IgD-negative memory B cell (primary cell): Measurements from ENCODE around the gene LTK. TPM values are rescaled to one million over a fixed set of nuclear protein-coding genes. Genes with fewer than 3 reads are reported as not detected.

ENCODE experiments used
- H3K27ac Mint-ChIP-seq, 3 donors: one replicate each; pipeline ENCODE4 v1.8.0; 2020 to 2022; ENCODE audit warnings: mild to moderate bottlenecking in 3 of 3, mixed read lengths in 3 of 3, moderate library complexity in 1 of 3
- H3K27me3 Mint-ChIP-seq: one replicate; pipeline ENCODE4 v1.8.0; 2021; ENCODE audit warnings: mixed read lengths
- H3K36me3 Mint-ChIP-seq: one replicate; pipeline ENCODE4 v1.8.0; 2020; ENCODE audit warnings: mild to moderate bottlenecking, mixed read lengths
- H3K4me1 Mint-ChIP-seq, 3 donors: one replicate each; pipeline ENCODE4 v1.8.0; 2020 to 2022; ENCODE audit warnings: mixed read lengths in 3 of 3, mild to moderate bottlenecking in 1 of 3
- H3K4me3 Mint-ChIP-seq, 4 donors: one replicate each; pipeline ENCODE4 v1.8.0; 2020 to 2022; ENCODE audit warnings: mild to moderate bottlenecking in 4 of 4, mixed read lengths in 4 of 4, moderate library complexity in 3 of 4
- H3K9me3 Mint-ChIP-seq, 3 donors: one replicate each; pipeline ENCODE4 v1.8.0; 2020 to 2021; ENCODE audit warnings: mixed read lengths in 3 of 3, mild to moderate bottlenecking in 1 of 3
- polyA plus RNA-seq: library from polyadenylated mRNA; unstranded; fragments of 300-500 nt; fragmentation: Illumina TruSeq; gene quantifications from one replicate; pipeline ENCODE4 v1.2.3, GENCODE V29; 2021

LTK gene
- polyA plus RNA-seq, 1 donor from 2014 or later = 2.0 TPM

DNA sequence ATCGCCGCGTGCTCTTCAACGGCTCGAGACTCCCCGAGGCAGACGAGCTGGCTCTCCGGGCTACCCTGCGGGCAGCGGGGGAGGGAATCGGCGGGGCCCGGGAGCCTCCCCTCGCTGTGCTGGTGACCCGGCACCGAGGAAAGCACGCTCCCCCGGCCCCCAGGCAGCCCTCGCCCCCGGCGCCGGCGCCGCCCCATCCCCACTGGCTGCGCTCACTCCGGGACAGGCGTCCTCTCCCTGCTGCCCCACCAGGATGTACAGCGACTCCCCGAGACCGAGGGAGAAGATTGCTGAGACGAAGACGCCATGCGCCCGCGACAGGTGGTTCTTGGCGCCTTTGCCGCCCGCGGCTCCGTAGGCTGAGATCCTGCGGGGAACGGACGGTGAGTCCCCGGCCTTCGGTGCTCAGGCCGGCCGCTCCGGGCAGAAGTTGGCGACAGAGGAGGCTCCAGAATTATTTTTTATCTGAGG, 1.7 kb downstream of the LTK start:
- Mint-ChIP-seq H3K4me3 (peak overlapping the region; percentile 83 to 96 (median 94)), H3K4me1 (peaks cover 8 to 15% (median 13%) of the 10 kb centered on the region in 3 donors), H3K36me3 (no peaks in the 10 kb centered on the region), H3K27ac (peak overlapping the region in 1 of 3 donors; percentile 88), H3K9me3 (no peaks in the 10 kb centered on the region), H3K27me3 (peaks cover 13% of the 10 kb centered on the region)

DNA sequence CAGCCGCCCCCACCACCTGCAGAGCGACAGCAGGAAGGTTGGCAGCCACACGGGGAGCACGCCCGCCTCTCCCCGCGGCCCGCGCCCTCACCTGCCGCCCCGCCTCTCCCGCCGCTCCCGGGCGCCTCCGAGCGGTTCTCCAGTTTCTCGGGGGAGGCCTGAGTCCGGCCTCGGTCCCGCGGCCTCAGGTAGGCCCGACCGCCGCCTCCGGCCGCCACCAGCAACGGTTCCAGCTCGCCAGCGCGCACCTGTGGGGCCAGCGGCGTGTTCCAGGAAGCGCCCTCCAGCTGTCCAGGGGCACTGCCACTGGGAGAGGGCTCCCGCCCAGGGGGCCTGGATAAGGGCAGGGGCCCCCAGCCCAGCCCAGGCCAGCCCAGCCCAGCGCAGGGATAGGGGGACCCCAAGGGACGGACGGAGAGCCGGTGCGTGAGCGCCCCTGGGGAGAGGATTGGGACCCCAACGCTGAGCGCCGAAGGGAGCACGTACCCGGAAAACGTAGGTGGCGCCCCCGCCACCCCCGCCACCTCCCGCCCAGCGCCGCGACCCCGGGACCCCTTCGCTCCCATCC, 2.2 kb downstream of the LTK start:
- Mint-ChIP-seq H3K4me3 (peak overlapping the region in 1 of 4 donors; percentile 93), H3K27me3 (peaks cover 13% of the 10 kb centered on the region), H3K36me3 (no peaks in the 10 kb centered on the region), H3K9me3 (no peaks in the 10 kb centered on the region), H3K27ac (no peak overlapping the region), H3K4me1 (peaks cover 8 to 14% (median 13%) of the 10 kb centered on the region in 3 donors)

DNA sequence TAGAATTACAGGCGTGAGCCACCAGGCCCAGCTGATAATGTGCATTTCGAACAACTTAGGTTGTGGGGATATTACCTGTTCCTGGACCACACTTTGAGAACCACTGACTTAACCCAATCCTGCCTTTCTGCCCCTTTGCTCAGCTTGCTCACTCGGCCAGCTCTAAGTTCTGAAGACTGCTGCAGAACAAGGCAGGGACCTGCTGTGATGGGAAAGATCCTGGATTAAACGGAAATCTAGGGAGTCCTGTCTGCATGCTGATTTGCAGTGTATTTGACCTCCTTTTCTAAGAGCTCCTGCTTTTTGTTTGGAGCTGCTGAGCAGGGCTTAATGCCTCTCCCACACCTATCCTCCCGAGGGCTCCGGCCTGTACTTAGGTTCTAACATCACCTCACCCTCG, 2.9 kb downstream of the LTK start:
- Mint-ChIP-seq H3K4me1 (peaks cover 8 to 13% (median 11%) of the 10 kb centered on the region in 3 donors), H3K9me3 (no peaks in the 10 kb centered on the region), H3K27me3 (peaks cover 13% of the 10 kb centered on the region), H3K36me3 (no peaks in the 10 kb centered on the region), H3K27ac (no peak overlapping the region), H3K4me3 (peak overlapping the region in 2 of 4 donors; percentile 13 to 43)

DNA sequence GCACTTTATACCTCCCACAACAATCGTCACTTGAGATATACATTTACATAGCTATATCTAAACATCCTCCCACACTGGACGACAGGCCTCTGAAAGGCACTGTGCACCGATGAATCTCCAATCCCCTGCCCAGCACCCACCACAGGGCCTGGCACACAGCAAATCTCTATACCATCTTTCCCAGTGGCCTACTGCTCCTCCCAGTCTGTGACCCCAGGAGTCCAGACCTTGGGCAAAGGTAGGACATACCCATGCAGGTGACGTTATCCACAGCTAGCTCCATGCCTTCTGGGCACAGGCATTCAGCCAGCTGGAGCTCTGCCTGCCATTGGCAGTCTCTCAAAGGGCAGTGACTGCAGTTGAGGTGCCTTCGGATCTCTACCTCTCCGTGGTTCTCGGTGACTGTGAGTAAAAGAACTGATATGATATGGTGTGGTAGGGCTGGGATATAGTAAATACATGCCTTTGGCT, 5.8 kb downstream of the LTK start:
- no peaks in the 10 kb centered on the region for H3K36me3 Mint-ChIP-seq
- H3K4me1 Mint-ChIP-seq = peaks cover 1 to 8% (median 8%) of the 10 kb centered on the region in 3 donors
- no peaks in the 10 kb centered on the region for H3K9me3 Mint-ChIP-seq
- peaks cover 6% of the 10 kb centered on the region for H3K27me3 Mint-ChIP-seq
- H3K27ac Mint-ChIP-seq = no peak overlapping the region
- H3K4me3 Mint-ChIP-seq = peak overlapping the region in 1 of 4 donors; percentile 13

DNA sequence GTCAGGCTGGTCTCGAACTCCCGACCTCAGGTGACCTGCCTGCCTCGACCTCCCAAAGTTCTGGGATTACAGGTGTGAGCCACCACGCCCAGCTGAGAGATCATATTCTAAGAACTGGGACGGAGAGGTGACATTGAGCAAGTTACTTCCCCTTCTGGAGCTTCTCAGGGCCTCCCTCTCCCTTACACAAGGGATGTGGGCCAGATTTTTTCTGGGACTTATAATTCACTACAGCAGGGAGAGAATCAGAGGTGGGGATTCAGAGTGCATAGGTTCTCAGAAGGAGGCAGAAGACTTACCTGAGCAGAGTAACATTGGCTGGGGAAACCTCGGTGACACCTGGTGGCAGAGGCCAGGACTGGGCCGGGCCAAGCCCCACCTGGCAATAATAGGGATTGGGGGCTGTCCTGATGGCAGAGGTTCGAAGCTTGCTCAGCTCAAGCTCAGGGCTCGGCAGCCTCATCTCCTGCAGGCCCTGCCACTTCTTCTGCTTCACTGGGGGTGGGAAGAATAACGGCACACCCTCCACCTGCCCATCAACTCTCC, 6.8 kb downstream of the LTK start:
- Mint-ChIP-seq H3K4me1 (peaks cover 1 to 5% (median 2%) of the 10 kb centered on the region in 3 donors), H3K27me3 (peaks cover 3% of the 10 kb centered on the region), H3K27ac (no peak overlapping the region)

DNA sequence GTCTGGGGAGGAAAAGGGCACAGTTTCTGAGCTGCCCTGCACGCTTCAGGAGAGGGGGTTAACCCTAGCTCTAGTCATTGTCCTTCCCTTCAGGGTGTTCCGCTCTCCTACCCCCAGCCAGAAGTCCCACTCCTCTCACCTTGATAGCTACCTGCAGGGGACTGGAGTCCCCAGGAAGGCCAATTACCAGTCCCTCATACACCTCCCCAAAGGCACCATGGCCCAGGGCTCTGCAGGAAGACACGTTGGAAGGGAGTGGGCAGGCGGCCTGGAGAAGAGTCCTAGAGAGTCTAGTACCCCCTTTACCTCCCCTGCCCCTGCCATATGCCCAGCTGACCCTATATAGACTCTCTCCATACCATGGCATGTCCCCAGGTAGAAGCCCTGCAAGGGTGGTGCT, 7.9 kb downstream of the LTK start:
- Mint-ChIP-seq H3K4me3 (no peak overlapping the region), H3K27me3 (peaks cover 8% of the 10 kb centered on the region), H3K36me3 (no peaks in the 10 kb centered on the region), H3K27ac (no peak overlapping the region), H3K9me3 (no peaks in the 10 kb centered on the region), H3K4me1 (peaks cover 5 to 9% (median 7%) of the 10 kb centered on the region in 3 donors)

More for the DNA sequence above, 6.8 kb downstream of the LTK start:
- H3K36me3 Mint-ChIP-seq = no peaks in the 10 kb centered on the region
- no peaks in the 10 kb centered on the region for H3K9me3 Mint-ChIP-seq
- H3K4me3 Mint-ChIP-seq = peak overlapping the region in 1 of 4 donors; percentile 60

DNA sequence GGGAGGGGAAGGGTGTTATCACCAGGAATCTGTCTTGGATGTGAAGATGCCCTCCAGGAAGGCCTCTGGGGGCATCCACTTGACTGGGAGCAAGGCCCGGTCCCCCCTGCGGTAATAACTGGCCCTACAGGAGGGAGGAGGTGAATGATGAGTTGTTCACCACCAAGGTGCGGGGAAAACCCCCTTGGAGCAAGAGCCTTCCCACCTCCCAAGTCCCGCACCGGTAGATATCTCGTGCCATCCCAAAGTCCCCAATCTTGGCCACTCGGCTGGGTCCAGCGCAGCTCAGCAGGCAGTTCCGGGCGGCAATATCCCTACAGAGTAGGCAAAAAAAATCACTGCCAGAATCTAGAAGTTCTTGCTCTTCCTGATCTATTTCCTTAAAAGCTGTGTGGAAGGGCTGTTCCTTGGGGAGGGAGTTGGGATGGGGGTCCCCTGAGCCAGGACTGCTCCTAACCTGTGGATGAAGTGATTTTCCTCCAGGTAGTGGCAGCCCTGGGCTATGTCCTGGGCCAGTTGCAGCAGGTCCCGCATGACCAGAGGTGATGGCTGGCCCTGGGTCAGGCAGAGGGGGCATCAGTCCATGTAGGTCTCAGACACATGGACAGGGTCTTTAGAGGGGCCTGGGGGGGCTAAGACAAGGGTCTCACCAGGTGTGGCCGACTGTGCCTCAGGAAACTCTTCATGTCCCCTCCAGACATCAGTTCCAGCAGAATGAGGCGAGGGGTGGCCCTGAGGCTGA, 8.7 kb downstream of the LTK start:
- Mint-ChIP-seq H3K4me1 (peaks cover 8 to 9% (median 9%) of the 10 kb centered on the region in 3 donors), H3K27ac (no peak overlapping the region), H3K27me3 (peaks cover 14% of the 10 kb centered on the region), H3K9me3 (no peaks in the 10 kb centered on the region), H3K4me3 (no peak overlapping the region), H3K36me3 (no peaks in the 10 kb centered on the region)

DNA sequence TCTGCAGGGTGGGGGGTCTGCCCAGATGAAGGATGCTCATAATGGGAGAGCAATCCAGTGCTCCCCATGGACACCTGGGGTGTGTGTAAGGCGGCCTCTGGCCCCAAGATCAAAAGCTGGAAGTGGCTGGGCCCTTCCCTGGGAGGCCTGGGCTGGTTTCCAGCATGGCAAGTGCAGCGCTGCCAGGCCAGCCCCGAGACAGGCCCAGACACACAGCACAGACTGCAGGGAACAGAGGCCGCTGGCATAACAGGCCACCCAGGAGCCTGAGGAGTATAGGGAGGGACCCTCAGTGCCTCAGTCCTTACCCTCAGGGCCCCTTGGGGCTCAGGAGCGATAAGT, 10.0 kb downstream of the LTK start:
- H3K4me1 Mint-ChIP-seq = peaks cover 8 to 12% (median 9%) of the 10 kb centered on the region in 3 donors
- no peaks in the 10 kb centered on the region for H3K9me3 Mint-ChIP-seq
- peak overlapping the region in 1 of 3 donors; percentile 55 for H3K27ac Mint-ChIP-seq

DNA sequence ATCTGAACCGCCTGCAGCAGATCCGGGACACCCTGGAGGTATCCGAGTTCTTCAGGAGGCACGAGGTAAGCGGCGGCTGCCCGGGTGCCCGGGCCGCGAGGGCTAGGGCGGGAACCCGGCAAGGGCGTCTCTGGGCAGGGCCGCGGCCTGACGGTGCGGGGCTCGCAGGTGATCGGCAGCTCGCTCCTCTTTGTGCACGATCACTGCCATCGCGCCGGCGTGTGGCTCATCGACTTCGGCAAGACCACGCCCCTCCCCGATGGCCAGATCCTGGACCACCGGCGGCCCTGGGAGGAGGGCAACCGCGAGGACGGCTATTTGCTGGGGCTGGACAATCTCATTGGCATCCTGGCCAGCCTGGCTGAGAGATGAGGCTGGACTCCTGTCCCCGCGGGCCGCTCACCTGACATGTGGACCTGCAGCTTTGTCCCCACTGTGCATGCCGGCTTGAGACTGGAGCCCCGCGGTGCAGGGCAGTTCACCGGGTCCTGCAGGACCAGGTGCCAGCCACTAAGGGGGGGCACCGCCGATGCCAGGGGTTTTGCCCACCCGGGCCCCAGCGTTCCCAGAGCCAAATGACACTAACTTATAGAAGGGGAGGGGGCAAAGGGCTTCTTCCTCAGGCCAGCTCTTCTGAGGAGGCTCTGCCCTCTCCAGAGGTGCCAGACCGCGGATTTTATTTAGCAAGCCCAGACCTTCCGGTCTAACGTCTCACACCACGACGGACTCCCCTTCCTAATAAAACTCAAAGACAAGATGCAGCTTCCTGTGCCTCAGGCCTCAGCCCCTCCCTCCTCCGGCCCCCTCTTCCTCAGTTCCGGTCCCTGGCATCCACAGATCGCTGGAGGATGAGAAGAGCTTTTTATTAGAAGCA, 10.6 kb downstream of the LTK start:
- Mint-ChIP-seq H3K27ac (peak overlapping the region in 1 of 3 donors; percentile 55), H3K27me3 (peaks cover 30% of the 10 kb centered on the region), H3K4me3 (peak overlapping the region; percentile 73 to 92 (median 88)), H3K4me1 (peaks cover 8 to 12% (median 9%) of the 10 kb centered on the region in 3 donors), H3K36me3 (no peaks in the 10 kb centered on the region), H3K9me3 (peaks cover 0 to 2% (median 0%) of the 10 kb centered on the region in 3 donors)

More for the DNA sequence above, 10.0 kb downstream of the LTK start:
- Mint-ChIP-seq H3K4me3 (peak overlapping the region; percentile 62 to 89 (median 82)), H3K27me3 (peaks cover 26% of the 10 kb centered on the region), H3K36me3 (no peaks in the 10 kb centered on the region)

DNA sequence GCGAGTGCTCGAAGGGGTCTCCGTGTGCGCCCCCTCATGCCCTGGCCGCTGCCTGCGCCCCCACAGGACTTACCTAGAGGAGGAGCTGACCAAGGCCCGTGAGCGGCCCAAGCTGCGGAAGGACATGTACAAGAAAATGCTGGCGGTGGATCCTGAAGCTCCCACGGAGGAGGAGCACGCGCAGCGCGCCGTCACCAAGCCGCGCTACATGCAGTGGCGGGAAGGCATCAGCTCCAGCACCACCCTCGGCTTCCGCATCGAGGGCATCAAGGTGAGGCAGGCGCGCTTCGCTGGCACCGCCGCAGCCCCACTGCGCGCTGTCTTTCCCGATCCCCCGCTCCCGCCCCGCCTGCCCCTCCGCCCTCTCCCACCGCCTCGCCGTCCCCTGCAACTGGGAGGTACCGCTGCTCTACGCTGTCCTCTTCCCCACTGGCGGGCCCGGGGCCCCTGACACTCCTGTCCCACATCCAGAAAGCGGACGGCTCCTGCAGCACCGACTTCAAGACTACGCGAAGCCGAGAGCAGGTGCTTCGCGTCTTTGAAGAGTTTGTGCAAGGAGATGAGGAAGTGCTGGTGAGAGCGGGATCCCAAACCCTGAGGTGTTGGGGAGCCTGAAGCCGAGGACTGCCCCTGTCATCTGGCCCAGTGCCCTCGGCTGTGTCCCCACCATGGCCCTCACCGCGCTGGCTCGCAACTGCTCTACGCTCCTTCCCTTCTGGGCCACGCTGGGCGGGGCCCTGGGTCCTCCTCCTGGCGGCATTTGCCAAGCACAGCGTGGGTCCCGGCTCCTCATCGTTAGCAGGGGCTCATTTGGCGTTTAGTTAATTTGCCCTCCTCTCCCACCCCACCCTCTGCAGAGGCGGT, 11.5 kb downstream of the LTK start:
- Mint-ChIP-seq H3K27me3 (peaks cover 36% of the 10 kb centered on the region), H3K4me3 (peak overlapping the region; percentile 73 to 92 (median 87)), H3K4me1 (peaks cover 8 to 12% (median 9%) of the 10 kb centered on the region in 3 donors), H3K9me3 (peaks cover 0 to 2% (median 0%) of the 10 kb centered on the region in 3 donors), H3K36me3 (no peaks in the 10 kb centered on the region), H3K27ac (no peak overlapping the region)

DNA sequence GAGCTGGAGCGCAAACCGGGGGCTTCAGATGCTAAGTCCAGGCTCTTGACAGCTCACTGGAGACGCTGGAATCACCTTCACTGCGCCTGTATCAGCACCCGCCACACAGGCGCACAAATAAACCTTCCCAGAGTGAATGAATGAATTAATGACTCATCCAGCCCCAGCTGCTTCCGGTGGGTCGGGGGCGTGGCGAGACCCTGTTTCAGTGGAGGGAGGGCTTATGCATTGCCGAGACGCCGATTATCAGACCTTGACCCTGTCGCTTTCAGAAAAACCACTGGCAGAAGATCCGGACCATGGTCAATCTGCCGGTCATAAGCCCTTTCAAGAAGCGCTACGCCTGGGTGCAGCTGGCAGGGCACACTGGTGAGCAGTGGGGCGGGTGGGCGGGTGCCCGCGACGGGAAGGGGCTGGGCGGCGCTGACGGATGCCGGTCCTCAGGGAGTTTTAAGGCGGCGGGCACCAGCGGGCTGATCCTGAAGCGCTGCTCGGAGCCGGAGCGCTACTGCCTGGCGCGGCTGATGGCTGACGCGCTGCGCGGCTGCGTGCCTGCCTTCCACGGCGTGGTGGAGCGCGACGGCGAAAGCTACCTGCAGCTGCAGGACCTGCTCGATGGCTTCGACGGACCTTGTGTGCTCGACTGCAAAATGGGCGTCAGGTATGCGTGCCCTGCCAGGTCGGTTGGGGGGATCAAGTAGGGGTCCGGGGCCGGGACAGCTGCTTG, 12.3 kb downstream of the LTK start:
- H3K4me1 Mint-ChIP-seq = peaks cover 8 to 14% (median 12%) of the 10 kb centered on the region in 3 donors
- peak overlapping the region in 1 of 3 donors; percentile 63 for H3K27ac Mint-ChIP-seq
- H3K9me3 Mint-ChIP-seq = peaks cover 0 to 2% (median 0%) of the 10 kb centered on the region in 3 donors
- H3K4me3 Mint-ChIP-seq = peak overlapping the region; percentile 73 to 92 (median 87)
- peaks cover 36% of the 10 kb centered on the region for H3K27me3 Mint-ChIP-seq
- H3K36me3 Mint-ChIP-seq = no peaks in the 10 kb centered on the region

DNA sequence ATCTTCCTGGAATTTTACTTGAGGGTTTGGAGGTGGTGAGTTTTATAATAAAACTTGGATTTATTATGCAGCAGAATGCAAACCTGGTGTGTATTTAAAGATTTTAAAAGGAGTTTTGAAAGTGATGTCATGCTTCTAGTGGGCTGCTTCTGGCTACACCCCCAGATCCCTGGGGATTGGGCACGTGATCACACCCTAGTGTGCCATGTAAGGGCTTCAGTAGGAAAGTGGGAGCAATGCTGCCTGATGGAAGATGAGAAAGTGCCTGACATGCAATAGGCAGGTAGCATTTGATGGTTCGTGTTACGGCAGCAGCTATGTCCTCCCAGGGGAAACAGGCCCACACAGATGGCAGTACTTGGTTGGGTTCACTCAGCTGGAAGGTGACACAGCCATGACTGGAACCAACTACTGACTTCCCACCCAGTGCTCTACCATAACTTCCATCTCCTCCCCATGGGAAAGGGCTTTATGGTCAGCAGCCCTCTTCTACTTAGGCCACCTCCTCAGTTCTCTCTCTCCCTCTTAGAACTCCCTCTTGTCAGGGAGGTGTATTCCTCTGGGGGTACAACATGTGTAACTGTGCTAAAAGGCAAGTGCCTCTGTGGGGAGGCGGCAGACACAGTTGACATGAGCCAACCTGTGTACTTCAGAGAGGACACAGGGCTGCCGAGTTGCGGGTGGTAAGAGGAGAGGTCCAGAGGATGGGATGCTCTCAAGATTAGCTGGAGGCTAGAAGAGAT, 14.3 kb downstream of the LTK start:
- H3K9me3 Mint-ChIP-seq = peaks cover 0 to 2% (median 0%) of the 10 kb centered on the region in 3 donors
- H3K4me3 Mint-ChIP-seq = peak overlapping the region in 3 of 4 donors; percentile 31 to 56 (median 35)
- peaks cover 8 to 15% (median 12%) of the 10 kb centered on the region in 3 donors for H3K4me1 Mint-ChIP-seq
- H3K27ac Mint-ChIP-seq = no peak overlapping the region
- peaks cover 45% of the 10 kb centered on the region for H3K27me3 Mint-ChIP-seq
- no peaks in the 10 kb centered on the region for H3K36me3 Mint-ChIP-seq
